RWPE2 (cell line): ENCODE data around the gene INTS7.

Source experiments
- ATAC-seq: fragments of 200-7000 bp; cut with Tn5 transposase; 3 replicates; pipeline ENCODE4 v1.9.1; 2021; ENCODE audit warnings: low read depth
- DNase-seq: peaks from one replicate; pipeline ENCODE4 v3.0.0-alpha.2; 2020; ENCODE audit warnings: low spot score
- H3K27ac ChIP-seq: fragments of 450-650 bp; 2 replicates; pipeline ENCODE4 v1.5.1; 2017; ENCODE audit warnings: mild to moderate bottlenecking; ENCODE audit not compliant: poor library complexity, severe bottlenecking
- H3K27me3 ChIP-seq: fragments of 250-450 bp; sonication (Bioruptor Pico); 2 replicates; pipeline ENCODE4 v1.5.1; 2021; ENCODE audit warnings: mild to moderate bottlenecking, moderate library complexity; ENCODE audit not compliant: insufficient read depth, poor library complexity, severe bottlenecking
- H3K36me3 ChIP-seq: fragments of 250-450 bp; sonication (Bioruptor Pico); 2 replicates; pipeline ENCODE4 v1.5.1; 2020; ENCODE audit warnings: low read depth, mild to moderate bottlenecking, moderate library complexity
- H3K4me1 ChIP-seq: fragments of 250-450 bp; sonication (Bioruptor Pico); 2 replicates; pipeline ENCODE4 v1.5.1; 2021; ENCODE audit warnings: mild to moderate bottlenecking, moderate library complexity; ENCODE audit not compliant: insufficient read depth, poor library complexity, severe bottlenecking
- H3K4me3 ChIP-seq: fragments of 250-450 bp; sonication (Bioruptor Pico); 2 replicates; pipeline ENCODE4 v1.5.1; 2021; ENCODE audit warnings: mild to moderate bottlenecking, moderate library complexity; ENCODE audit not compliant: severe bottlenecking
- H3K9me3 ChIP-seq: fragments of 250-450 bp; sonication (Bioruptor Pico); 2 replicates; pipeline ENCODE4 v1.5.1; 2021; ENCODE audit warnings: mild to moderate bottlenecking, moderate library complexity; ENCODE audit not compliant: severe bottlenecking
- TF ChIP-seq, protein P1 (sequence below): fragments of 450-650 bp; IDR thresholded peaks from one replicate; pipeline ENCODE4 v1.5.1; 2017; ENCODE audit warnings: mild to moderate bottlenecking, moderate library complexity; ENCODE audit not compliant: poor library complexity, severe bottlenecking

The INTS7 gene

DNA sequence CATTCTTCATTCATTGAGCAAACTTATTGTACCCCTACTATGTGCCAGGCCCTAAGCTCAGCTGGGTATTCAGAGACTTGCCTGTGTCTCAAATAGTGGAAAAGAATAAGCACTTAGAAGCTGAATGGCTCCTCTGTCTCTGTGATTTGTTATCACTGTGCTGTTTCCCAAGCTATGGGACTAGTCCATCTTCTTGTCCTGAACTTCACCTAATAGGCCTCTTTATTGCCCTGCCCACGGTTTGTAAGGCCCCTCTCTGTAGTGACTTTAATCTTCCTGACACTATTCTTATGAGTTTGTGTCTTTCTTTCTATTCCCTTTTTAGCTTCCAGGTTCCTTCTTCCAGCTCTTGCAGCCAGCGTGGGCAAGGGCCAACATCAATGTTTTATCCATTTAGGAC lies 119.4 kb downstream of the INTS7 start:
- Histone ChIP-seq H3K4me3 (no peak overlapping the region), H3K4me1 (no peaks in the 10 kb centered on the region), H3K27me3 (no peaks in the 10 kb centered on the region), H3K9me3 (no peaks in the 10 kb centered on the region), H3K36me3 (no peaks in the 10 kb centered on the region), H3K27ac (no peak overlapping the region)
- TF ChIP-seq, protein P1, sequence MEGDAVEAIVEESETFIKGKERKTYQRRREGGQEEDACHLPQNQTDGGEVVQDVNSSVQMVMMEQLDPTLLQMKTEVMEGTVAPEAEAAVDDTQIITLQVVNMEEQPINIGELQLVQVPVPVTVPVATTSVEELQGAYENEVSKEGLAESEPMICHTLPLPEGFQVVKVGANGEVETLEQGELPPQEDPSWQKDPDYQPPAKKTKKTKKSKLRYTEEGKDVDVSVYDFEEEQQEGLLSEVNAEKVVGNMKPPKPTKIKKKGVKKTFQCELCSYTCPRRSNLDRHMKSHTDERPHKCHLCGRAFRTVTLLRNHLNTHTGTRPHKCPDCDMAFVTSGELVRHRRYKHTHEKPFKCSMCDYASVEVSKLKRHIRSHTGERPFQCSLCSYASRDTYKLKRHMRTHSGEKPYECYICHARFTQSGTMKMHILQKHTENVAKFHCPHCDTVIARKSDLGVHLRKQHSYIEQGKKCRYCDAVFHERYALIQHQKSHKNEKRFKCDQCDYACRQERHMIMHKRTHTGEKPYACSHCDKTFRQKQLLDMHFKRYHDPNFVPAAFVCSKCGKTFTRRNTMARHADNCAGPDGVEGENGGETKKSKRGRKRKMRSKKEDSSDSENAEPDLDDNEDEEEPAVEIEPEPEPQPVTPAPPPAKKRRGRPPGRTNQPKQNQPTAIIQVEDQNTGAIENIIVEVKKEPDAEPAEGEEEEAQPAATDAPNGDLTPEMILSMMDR = no peak
- ATAC-seq (no peak), DNase-seq (no peak)

DNA sequence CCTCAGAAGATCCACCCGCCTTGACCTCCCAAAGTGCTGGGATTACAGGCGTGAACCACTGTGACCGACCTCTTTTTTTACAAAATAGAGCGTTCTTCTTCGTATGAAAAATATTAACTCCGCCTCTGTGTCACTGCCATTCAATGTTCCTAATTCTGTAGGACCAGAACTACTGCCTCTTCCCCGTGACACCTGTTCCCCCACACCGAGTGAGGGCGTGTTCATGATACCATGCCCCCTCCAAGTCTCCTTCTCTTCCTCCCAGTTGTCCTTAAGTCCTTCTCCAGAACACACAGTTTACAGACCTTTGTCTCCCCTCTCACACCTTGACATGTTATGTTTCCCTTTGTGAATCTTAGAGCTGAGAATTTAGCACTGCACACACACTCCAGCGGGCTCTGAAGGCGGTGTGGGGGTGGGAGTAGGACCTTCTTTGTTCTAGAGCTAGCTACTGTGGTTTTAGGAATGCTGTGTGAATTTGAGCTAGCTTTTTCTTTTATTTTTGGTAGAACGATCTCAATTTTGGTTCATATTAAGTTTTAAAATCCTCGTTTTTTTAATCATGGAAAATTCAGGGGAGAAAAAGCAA lies 122.4 kb downstream of the INTS7 start:
- Histone ChIP-seq H3K36me3 (no peaks in the 10 kb centered on the region), H3K27ac (no peak overlapping the region), H3K4me1 (no peaks in the 10 kb centered on the region), H3K27me3 (no peaks in the 10 kb centered on the region), H3K9me3 (no peaks in the 10 kb centered on the region), H3K4me3 (no peak overlapping the region)
- no peak for ATAC-seq
- TF ChIP-seq, protein P1 = no peak
- DNase-seq = no peak

DNA sequence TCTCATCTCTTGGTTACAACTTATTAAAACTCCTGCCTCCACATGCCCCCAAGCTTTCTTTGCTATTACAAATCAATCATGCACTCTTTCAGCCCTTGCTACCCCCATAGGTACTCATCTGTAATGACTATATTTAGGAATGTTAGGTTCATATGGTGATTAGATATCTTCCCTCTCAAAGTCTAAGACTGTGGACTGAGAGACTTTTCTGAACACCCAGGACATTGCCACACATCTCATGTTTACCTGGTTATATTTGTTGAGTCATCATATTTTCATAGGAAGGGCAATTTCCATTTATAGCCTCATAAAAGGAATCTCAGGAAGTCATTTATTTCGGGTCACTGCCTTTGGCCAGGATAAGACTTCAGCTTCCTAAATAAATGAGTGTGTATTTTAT lies 123.3 kb downstream of the INTS7 start:
- Histone ChIP-seq H3K4me1 (no peaks in the 10 kb centered on the region), H3K27me3 (no peaks in the 10 kb centered on the region), H3K9me3 (no peaks in the 10 kb centered on the region), H3K36me3 (no peaks in the 10 kb centered on the region), H3K27ac (no peak overlapping the region), H3K4me3 (no peak overlapping the region)
- ATAC-seq (peak; percentile 59), DNase-seq (no peak)
- TF ChIP-seq, protein P1 = no peak

DNA sequence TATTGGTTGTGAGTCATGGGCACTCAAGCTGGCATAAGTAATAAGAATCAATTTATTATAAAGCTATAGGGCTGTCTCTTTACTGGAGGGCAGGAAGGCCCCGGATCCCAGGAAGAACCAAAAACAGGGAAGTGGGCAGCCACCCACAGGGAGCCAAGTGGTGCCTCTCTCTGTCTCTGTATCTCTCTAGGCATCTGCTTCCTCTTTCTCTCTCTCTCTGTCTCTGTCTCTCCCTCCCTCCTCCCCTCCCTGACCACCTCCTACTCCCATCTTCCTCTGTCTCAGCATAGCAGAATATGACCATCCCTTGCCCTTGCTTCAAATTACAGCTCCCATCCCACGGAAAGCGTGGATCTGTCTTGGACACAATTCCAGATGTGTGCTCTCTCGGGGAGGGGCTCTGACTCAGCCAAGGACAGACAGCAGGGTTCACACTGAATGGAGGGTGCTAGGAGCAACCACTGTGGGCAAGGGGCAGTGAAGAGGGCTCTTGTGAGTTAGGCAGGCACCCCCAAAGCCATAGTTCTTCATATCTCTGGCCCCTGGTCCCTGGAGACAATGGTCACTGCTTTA lies 124.4 kb downstream of the INTS7 start:
- no peaks in the 10 kb centered on the region for H3K9me3 ChIP-seq
- H3K27me3 ChIP-seq = no peaks in the 10 kb centered on the region
- ATAC-seq (no peak), DNase-seq (no peak)
- H3K36me3 ChIP-seq = no peaks in the 10 kb centered on the region
- no peak overlapping the region for H3K4me3 ChIP-seq
- H3K4me1 ChIP-seq = no peaks in the 10 kb centered on the region
- TF ChIP-seq, protein P1 = no peak
- no peak overlapping the region for H3K27ac ChIP-seq
